Right forelimb (tissue), 1 donor: Measurements from ENCODE around the gene IL17RD.

ENCODE experiments used
- DNase-seq: peaks from one replicate; pipeline ENCODE4 v3.0.0-alpha.2; 2018

The IL17RD gene

DNA sequence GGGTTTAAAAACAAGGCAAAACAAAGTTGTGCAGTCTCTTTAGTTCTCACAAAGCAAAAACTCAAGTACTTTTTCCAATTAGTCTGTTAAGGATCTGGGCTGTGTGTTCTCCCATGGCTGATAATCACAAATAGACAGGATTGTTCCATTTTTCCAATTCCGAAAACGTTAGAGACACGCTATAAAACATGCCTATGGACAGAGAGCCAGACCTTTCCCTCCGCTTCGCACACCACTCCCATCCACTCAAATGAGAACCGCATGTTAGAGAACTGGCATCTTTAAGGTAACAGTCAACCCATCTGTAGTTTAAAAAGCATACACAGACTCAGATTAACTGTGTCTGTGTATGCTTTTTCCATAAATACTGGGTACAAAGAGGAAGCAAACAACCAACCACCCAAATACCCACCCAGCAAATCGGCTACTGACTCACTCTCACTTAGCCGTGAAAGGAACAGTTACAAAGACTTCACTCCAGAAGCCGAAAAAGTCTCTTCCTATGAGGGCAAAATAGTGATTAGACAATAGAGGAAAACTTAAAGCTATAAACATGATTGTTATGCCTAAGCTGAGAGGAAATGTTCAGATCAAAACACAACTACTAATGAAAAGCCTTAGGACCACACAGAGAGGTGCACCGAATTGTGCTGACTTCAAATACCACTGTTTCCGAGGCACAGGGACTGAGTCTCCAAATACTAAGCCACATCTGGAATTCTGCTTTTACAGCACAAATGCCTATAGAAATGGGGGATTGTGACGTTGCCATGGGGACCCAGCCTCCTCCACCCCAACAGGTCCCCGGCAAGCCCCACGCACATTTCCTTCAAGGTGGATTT, 36.1 kb downstream of the IL17RD start:
- DNase-seq, result no peak

DNA sequence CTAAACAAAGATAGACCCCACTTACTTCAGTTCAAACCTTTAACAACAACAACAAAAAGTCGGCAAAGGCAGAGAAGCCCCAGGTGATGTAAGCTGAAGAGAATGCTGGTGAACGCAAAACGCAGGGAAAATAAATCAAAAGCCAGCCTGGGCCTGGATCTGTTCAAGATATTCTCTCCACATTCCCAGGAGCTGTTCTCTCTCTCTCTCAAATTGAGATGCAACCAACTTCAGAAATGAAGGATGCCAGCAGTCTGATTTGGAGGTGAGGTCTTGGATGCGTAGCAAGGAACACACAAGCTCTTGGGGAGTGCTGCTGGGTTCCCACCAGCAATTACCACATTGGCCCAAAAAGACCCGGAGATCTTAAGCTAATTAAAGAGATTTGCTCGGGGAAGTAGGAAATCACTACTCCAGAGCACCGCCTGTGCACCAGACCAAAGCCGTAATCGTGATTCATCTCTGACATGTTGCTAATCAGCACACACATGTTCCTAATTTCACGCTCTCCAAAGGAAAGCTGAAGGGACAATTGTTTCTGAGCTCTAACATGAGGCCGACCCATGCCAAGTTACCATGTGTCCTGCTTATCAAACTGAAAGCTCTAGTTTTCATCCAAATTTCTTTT, 37.1 kb downstream of the IL17RD start:
- peak; percentile 65 for DNase-seq

DNA sequence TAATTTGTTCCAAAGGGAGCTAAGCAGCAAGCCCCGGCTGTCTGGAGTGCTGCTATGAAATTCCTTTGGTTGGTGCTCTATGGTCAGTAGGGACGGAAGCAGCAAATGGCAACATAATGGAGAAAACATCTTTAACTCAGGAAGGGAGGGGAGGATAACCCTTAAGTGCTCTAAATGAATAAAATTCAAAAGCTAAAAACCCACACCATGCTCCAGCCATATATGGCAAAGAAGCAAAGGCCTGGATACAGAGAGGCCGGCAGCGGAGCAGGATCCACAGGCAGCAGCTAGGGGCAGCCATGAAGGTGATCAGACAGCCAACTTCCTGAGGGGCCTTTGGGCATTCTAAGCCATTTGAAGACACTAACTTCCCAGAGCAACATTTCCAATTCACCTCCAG, 38.9 kb downstream of the IL17RD start:
- no peak for DNase-seq

DNA sequence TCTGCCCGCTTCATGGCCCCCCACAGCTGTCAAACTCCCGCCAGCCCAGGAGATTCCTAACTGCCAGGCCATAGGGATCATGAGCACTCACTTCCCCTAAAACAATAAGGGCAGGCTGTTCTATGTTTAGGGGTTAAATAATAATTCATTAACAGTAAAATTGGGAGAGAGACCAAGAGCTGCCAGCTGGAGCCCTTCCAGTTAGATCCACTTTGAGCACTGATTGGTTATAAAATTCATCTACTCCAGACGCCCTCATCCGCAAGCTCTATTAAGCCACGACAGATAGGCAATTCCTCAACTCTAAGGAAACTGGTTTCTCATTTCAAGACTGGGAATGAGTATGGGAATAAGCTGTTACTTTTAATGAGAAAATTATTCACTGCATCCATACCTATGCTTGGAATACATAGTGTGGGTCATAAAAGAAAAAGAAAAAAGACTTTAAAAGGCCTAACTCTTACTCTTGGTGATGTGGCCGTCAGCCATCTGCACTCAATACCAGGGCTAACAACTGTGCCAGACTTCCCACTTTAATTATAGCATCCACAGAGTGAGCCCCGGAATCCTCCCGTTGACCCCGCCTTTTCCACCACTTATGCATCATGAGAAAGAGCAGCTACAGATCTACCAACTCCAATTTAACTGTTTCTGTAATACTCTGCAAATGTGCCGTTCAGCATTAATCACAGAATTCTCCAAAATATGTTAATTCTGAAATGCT, 44.5 kb downstream of the IL17RD start:
- no peak for DNase-seq

DNA sequence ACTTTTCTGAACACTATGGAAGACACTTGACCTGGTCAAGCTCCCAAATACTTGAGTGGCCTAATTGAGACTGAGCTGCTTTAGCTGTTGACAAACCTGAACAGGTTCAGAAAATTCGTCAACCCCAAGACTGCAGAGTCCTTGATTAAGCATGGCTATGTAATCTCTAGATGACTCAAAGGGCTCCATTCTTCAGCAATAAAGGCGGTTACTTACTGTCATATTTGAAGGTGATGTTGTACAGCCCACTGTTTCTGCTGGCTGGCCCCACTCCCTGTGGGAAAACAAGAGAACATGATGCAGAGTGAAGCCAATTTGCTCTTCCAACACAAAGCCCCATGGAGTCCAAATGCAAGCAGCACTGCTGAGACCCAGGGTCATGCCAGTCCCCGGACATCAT, 45.1 kb downstream of the IL17RD start:
- no peak for DNase-seq

DNA sequence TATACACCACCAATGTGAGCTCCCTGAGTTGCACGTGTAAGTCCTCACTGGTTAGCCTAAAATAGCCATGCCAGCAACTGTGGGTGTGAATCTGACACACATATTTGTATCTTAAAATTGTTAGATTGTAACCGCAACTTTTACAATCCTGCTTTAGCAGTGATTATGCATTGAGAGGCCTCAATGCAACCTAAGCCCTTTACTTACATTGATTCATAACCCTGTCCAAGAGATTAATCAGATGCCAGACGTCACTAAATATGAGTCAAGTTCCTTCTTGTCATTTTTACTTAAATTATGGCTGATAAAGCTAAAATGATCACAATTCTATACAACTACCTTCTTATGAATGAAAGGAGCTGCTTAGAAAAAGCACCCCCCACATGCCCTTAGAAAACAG, 46.9 kb downstream of the IL17RD start:
- DNase-seq, result no peak

DNA sequence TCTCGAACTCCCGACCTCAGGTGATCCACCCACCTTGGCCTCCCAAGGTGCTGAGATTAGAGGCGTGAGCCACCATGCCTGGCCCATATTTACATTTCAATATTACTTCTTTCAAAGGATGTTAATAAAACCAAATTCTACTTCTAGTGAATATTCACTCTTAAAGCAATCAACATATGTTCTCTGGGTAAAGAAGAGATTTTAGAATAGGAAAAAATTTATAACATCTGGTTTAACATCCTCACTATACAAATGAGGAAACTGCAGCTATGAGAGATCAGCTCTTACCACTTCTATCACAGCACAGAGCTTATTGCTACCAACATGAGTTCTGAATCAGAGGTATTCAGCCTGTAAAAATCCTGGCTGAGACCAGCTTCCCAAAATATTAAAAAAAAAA, 48.7 kb downstream of the IL17RD start:
- no peak for DNase-seq

DNA sequence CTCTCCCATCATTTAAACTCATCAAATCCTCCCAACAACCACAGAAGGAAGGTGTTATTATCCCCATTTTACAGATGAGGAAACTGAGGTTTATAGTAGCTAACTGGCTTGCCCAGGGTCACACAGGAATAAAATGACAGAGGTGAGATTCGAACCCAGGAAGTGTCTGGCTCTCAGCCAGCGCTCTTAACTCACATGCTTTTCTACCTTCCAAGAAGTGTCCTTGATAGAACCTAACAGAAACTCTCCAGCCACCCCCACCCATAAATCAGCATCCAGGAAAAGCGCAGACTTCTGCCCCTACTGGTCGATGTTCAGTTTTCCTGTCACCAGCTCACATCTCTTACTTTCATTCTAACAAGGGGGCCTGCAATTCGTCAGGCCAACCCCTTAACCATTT, 52.9 kb downstream of the IL17RD start:
- DNase-seq, result no peak

DNA sequence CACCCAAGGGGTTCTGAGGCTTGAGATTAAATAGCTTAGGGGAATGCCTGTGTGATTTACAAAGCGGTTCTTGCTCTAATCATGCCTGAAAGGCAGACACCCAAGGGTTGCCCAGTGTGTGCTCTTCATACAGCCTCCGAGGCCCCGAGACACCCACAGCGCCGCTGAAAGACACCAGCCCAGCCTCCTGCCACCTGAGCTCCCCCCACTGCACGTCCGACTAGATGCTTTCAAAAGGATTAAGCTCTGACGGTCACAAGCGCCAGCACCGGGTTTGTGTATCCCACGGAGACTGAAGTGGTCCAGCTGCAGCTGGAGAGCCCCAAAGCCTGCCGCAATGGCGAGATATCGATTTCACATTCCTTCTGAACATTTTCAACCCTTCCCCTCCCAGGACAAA, 54.4 kb downstream of the IL17RD start:
- DNase-seq, result peak; percentile 58

DNA sequence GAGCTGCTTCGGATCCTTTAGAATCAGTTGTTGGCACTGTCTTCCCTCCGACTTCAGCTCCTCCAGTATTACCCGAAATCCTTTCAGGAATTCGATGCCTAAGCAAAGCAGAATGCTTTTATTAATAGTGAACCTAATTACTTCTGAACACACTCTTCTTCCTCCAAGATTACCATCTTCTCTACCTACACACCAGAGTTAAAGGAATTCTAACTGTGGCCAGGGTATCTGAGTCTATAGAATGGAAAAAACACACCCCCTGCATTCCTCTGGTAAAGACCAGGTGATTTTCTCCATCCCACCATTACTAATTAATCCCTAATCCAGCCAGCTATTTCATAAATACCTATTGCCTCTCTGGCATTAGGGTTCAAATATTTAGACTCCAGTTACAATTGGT, 54.9 kb downstream of the IL17RD start:
- no peak for DNase-seq

DNA sequence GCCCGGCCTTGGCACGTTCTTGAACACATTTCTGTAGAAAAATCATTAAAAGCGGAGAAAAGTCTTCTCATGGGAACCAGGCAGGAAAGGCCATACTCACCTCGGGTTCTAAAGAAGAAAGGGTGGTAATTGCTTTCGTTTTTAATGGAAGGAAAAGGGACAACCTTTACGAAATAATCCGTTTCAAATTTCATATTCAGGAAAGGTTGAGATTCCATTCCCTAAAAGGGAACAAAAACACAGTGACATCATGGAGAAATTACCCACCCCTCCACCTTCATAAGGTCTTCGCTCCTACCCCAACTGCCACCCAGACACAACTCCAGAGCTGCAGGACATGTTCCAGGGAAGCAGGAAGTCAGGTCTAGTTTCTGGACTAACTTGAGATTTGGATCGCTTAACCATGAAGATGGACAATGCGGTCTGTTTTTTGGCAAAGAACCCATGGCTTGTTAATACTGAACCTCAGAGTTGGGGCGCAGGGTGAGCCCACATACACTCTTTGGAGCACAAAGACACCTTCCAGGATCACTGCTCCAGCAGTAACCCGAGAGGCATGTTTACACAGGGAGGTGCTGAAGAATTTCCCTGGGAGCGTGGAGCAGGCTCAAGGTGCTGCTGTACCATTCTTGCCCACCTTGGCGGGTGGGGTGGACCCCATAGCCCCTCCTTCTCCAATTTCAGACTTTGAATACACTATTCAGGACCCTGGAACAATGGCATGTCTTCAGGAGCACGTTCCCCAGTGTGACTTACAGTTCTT, 55.5 kb downstream of the IL17RD start:
- no peak for DNase-seq

DNA sequence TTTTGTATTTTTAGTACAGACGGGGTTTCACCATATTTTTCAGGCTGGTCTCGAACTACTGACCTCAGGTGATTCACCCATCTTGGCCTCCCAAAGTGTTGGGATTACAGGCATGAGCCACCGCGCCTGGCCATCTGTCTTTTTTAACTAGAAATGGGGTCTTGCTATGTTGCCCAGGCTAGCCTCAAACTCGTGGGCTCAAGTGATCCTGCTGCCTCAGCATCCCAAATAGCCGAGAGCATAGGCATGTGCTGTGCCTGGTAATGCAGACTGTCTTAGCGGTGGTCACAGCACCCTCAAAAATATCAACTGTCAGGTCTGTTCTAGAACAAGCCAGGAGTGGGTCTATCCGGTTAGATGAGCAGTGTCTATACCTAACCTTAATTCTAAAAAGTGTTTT, 56.5 kb downstream of the IL17RD start:
- DNase-seq, result no peak

DNA sequence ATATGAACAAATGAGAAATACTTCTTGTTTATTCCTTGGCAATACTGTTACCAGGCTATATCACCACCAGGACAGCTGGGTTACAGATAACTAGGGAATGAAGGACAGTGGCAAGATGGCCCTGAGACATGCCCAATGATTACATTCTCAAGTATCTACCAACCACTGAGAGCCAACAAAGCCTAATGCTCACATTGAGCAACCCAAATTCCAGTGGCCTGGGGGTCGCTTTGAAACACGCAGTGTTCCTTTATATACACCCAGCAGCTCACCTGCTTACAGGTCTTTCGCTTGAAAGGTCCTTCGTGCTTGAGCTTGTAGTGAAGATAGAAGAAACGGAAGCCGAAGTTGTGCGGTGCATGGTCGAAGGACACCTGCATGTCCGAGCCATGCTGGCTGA, 59.6 kb downstream of the IL17RD start:
- DNase-seq, result no peak

DNA sequence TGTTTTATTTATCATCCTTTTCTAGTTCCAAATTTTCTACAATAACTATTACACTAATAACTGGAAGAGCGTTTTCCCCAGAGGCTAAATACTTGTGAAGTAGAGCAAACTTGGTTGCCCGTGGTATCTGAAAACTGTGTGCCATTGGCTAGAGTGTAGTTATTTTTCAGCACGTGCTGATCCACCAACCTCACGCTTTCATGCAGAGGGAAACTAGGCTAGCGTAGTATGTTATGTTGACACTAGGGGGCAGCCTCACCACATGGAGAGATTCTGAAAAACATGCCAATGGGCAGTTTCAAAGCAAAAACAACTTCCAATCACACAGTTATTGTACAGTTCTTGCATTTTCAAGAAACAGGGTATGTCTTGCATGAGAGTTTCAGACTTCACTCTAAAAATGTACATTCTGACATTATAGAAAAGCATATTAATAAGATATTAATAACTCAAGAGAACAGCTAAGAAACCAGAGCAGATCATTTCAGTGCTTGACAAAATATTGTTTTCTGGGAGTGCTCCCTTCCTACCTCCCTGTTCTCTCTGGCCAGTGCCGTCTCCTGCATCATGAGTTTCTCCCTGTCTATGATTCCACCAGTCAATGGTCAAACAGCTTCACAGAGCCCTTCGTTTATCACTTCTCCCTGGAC, 65.0 kb downstream of the IL17RD start:
- peak; percentile 86 for DNase-seq

DNA sequence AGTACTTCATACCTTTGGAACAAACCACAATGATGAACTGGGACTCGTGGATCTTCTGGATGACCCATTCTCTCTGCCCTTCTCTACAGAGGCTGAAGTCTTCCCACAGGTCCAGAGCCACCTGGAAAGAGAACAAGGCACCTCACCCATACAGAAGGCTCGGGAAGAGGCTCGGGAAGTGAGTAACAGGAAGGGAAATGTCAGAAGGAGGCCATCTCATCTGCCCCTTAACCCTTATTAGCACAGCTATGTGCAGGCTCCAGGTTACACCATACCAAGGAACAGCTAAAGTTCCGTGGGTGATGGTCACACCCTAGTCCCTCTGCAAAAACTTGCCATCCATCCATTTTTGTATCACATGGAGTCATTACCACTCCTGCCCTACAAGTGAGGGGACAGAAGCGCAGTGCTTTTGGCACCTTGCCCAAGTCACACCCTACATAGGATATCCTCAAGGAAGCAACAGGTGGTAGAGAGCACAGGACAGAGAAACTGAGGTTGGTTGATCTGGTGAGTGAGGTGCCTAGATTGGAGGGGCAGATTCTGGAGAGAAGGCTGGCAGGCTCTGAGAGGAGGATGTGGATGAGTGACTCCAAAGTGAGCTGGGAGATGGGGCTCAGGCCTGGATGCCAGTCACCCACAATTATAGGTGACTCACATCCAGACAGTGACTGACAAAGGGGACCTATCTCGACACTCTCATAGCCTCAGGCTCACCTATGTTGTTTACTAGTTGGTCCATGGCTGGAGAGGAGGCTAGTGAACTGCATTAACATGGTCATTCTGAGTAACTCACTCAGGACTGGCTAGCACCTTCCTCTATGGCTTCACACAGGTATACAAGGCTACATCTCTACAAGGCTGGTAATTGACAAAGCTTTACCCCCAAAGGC, 66.5 kb downstream of the IL17RD start:
- DNase-seq, result no peak

DNA sequence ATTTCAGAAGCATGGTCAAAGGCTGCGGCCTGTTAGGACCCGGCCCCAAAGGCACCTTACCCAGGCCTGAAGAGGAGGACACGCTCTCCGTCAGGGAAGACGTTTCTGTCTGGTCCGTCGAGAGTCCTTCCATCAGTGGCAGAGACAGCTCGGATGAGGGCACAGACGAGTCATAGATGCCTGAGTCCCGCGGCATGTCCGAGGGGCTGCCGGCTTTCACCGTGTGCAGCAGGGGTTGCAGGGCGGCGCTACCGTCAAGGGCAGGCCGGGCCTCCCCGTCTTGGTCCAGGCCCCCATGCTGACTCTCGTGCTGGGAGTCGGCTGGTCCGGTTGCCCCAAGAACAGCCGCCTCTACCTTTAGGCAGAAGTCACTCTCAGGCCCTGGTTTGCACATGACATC, 67.6 kb downstream of the IL17RD start:
- no peak for DNase-seq

DNA sequence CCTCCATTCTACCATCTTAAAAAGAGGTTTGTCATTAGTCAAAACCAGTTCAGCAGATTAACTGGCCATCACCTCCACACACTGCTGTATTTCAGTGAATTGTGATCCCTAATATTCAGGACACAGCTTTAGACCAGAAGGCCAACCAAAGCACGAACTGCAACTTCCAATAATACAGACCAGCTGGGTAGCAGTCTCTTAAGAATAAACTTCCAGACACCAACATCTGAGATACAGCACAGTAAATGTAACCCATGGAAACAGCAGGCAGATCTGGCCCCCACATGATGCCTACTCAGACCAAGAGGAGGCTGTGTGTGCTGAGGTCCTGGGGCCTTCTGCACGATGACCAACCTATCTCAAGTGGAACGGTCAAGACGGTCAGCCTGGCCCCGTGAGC, 69.8 kb downstream of the IL17RD start:
- no peak for DNase-seq

DNA sequence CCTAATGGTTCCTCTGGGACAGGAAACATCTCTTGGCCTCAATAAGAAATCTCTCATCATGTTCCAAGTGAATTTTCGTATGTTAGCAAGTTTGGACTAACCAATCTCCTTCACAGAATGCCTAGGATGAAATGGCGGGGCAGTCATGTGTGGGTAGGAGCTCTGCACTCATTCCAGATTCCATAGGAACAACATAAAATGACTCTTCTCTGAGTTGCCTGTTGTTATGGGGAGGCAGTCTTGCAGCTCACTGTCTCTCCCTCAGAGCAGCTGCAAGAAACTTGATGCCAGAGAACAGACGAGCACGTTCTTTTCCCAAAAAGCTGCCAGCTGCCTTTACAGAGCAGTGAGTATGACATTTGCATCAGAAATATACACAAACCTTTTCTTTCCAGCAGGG, 70.6 kb downstream of the IL17RD start:
- DNase-seq, result peak; percentile 81

DNA sequence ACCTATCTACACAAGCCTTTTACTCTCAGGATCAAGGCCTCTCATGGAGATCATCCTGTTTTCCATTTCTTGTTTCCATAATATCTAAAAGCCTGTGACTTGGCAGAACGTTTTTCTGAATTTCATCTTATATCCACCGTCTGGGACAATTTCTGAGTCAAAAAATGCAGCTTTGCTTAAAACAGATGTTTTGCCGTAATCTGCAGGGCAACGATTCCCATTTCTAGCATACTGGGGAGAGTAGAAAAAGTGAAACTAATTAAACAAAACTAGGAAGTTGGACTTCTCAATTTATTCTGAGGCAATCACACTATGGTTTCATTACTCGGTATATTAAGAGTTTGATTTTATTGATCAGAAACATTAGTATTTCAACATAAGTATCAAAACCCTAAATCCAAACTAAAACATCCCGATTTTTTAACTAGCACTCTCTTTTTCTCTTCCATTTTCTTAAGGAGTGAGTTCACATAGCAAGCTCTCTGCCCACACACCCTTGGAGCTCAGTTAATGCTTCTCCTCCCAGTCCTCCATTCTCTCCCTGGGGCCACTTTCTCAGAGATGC, 71.1 kb downstream of the IL17RD start:
- no peak for DNase-seq

DNA sequence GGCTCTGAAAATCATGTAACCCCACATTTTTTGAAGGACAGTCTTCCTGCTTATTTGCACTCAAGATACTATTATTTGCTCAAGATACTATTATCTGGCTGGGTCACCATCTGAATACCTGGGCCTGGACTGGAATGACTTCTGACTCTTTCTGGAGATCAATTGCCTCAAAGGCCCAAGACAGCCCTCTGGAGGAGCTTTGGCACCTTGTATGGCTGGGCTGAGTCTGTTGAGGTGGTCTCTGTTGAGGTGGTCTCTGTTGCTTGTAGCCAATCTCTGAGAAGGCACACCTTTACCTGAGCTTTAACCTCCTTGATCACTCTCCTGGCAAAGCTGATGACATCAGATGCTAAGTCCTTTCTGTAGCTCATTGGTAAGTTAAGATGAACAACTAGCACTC, 71.7 kb downstream of the IL17RD start:
- no peak for DNase-seq
